Transverse colon (tissue), 4 donors: Measurements from ENCODE around the gene SLC25A48. TPM values are rescaled to one million over a fixed set of nuclear protein-coding genes. Genes with fewer than 3 reads are reported as not detected.

Experiments used
- DNase-seq: peaks from one replicate; pipeline ENCODE4 v3.0.0-alpha.2; 2019
- H3K27ac ChIP-seq, 4 donors: fragments of 200-600 bp; sonication (generic); 2 replicates each; pipeline ENCODE4 v1.5.1; 2016 to 2018; ENCODE audit warnings: inconsistent platforms in 4 of 4
- H3K27me3 ChIP-seq: fragments of 200-600 bp; sonication (generic); 2 replicates; pipeline ENCODE4 v1.5.1; 2017; ENCODE audit warnings: inconsistent platforms
- H3K36me3 ChIP-seq, 4 donors: fragments of 200-600 bp; sonication (generic); 2 replicates each; pipeline ENCODE4 v1.5.1; 2017 to 2019; ENCODE audit warnings: inconsistent platforms in 4 of 4
- H3K4me1 ChIP-seq, 4 donors: fragments of 200-600 bp; sonication (generic); 2 replicates each; pipeline ENCODE4 v1.5.1; 2017 to 2020; ENCODE audit warnings: inconsistent platforms in 4 of 4
- H3K4me3 ChIP-seq, 4 donors: fragments of 200-600 bp; sonication (generic); 1 replicate in 1 of 4; 2 replicates in 3 of 4; pipeline versions ENCODE4 v1.5.1 to v1.6.1; 2017 to 2019; ENCODE audit warnings: inconsistent platforms in 4 of 4
- H3K9me3 ChIP-seq, 2 donors: fragments of 200-600 bp; sonication (generic); 2 replicates each; pipeline ENCODE4 v1.5.1; 2017 to 2019; ENCODE audit warnings: inconsistent platforms in 2 of 2
- CTCF ChIP-seq, 5 experiments: fragments of 200-600 bp in 3 of 5; fragments of 450-650 bp in 2 of 5; sonication (generic) in 3 of 5; IDR thresholded peaks; 1 replicate in 2 of 5; 2 replicates in 3 of 5; pipeline ENCODE4 v1.5.1; 2016 to 2017; ENCODE audit warnings: antibody characterized with exemption in 5 of 5, inconsistent platforms in 3 of 5, mild to moderate bottlenecking in 2 of 5, moderate library complexity in 1 of 5
- EP300 ChIP-seq: sonication (generic); formaldehyde crosslinking; IDR thresholded peaks from one replicate; pipeline ENCODE4 v1.6.1; 2017; ENCODE audit warnings: antibody characterized with exemption, low read depth
- POLR2A ChIP-seq: fragments of 450-650 bp; IDR thresholded peaks from one replicate; pipeline ENCODE4 v1.6.1; 2016; ENCODE audit warnings: antibody characterized with exemption, mild to moderate bottlenecking, moderate library complexity
- POLR2AphosphoS5 ChIP-seq, 3 donors: sonication (generic); formaldehyde crosslinking; IDR thresholded peaks; one replicate each; pipeline ENCODE4 v1.6.1; 2016; ENCODE audit warnings: antibody characterized with exemption in 3 of 3
- WGBS, 2 donors: methylation state at CpG; one replicate each; pipeline ENCODE4 v1.1.5; 2018; ENCODE audit warnings: low coverage in 1 of 2; 5-methylcytosine and 5-hydroxymethylcytosine counted together
- in situ Hi-C, 4 donors: fragments of 200-750 bp; cut with MboI; loops; one replicate each; pipeline versions ENCODE4 v1.15.0 to v1.15.1; 2017; ENCODE audit warnings: low sequenced_read_pairs in 3 of 4, low pct_ligation_motif_present in 1 of 4, low pct_unique_long_range_greater_than_20kb in 1 of 4
- intact Hi-C: fragments of 100-400 bp; cut with DNase I; formaldehyde crosslinking; loops from one replicate; pipeline ENCODE4 v1.15.1; 2023; ENCODE audit warnings: low total_unique reads
- total RNA-seq, 4 donors: library from RNA; depleted of rRNA; stranded (reverse); fragments of >200 nt; gene quantifications; one replicate each; pipeline ENCODE4 v1.1.0, GENCODE V29; 2016

SLC25A48 gene
- total RNA-seq, 4 donors from 2014 or later: 0.48 to 2.6 (median 1.8) TPM; not detected in 1

GRCh38 chr5:135873831-135874230 is 39.4 kb downstream of the SLC25A48 start:
- WGBS, 2 donors: 78 to 83% methylated on average over 4 to 5 of the region's 5 CpGs
- intact Hi-C loops: no loop called here
- Histone ChIP-seq H3K4me3 (no peak overlapping the region), H3K4me1 (peaks cover 0 to 12% (median 5%) of the 10 kb centered on the region in 4 donors), H3K27me3 (no peaks in the 10 kb centered on the region), H3K9me3 (no peaks in the 10 kb centered on the region), H3K27ac (no peak overlapping the region), H3K36me3 (no peaks in the 10 kb centered on the region)
- TF ChIP-seq CTCF (IDR thresholded peaks at IDR 0.05): no peak
- no peak for TF ChIP-seq POLR2AphosphoS5 (IDR thresholded peaks at IDR 0.05)
- no peak for TF ChIP-seq EP300
- TF ChIP-seq POLR2A: no peak
- in situ Hi-C loops: no loop called here
- no peak for DNase-seq

- H3K36me3 ChIP-seq: no peaks in the 10 kb centered on the region
- no peaks in the 10 kb centered on the region for H3K9me3 ChIP-seq
- H3K27ac ChIP-seq: no peak overlapping the region
- H3K4me1 ChIP-seq: peaks cover 0 to 11% (median 4%) of the 10 kb centered on the region in 4 donors
- H3K4me3 ChIP-seq: no peak overlapping the region
- in situ Hi-C loops: no loop called here
- WGBS, 2 donors: 65% methylated on average over 3 of the region's 3 CpGs; no CpG with 5 or more reads in 1 of the 2 donors
- intact Hi-C loops: no loop called here
- H3K27me3 ChIP-seq: no peaks in the 10 kb centered on the region
- TF ChIP-seq CTCF (IDR thresholded peaks at IDR 0.05): no peak
- TF ChIP-seq EP300: no peak
- no peak for TF ChIP-seq POLR2AphosphoS5 (IDR thresholded peaks at IDR 0.05)
- TF ChIP-seq POLR2A: no peak
- no peak for DNase-seq
Observed at GRCh38 chr5:135874461-135874860, 40.0 kb downstream of the SLC25A48 start.

GRCh38 chr5:135875567-135875966 is 41.1 kb downstream of the SLC25A48 start:
- intact Hi-C loops: no loop called here

GRCh38 chr5:135876146-135876545 is 41.7 kb downstream of the SLC25A48 start:
- peaks cover 0 to 5% (median 1%) of the 10 kb centered on the region in 4 donors for H3K4me1 ChIP-seq
- DNase-seq: no peak
- 72% methylated on average over 5 of the region's 5 CpGs for WGBS, 2 donors
- H3K27me3 ChIP-seq: no peaks in the 10 kb centered on the region
- intact Hi-C loops: no loop called here
- no peaks in the 10 kb centered on the region for H3K9me3 ChIP-seq
- H3K36me3 ChIP-seq: no peaks in the 10 kb centered on the region
- H3K27ac ChIP-seq: no peak overlapping the region
- in situ Hi-C loops: no loop called here
- TF ChIP-seq POLR2A: no peak
- H3K4me3 ChIP-seq: no peak overlapping the region

More at GRCh38 chr5:135875567-135875966, 41.1 kb downstream of the SLC25A48 start:
- Histone ChIP-seq H3K9me3 (no peaks in the 10 kb centered on the region), H3K36me3 (no peaks in the 10 kb centered on the region), H3K4me1 (peaks cover 0 to under 1% (median 0%) of the 10 kb centered on the region in 4 donors), H3K27ac (no peak overlapping the region), H3K27me3 (no peaks in the 10 kb centered on the region), H3K4me3 (no peak overlapping the region)
- TF ChIP-seq POLR2A (no peak), EP300 (no peak), CTCF (IDR thresholded peaks at IDR 0.05) (no peak), POLR2AphosphoS5 (IDR thresholded peaks at IDR 0.05) (no peak)
- 86 to 87% methylated on average over 3 of the region's 3 CpGs for WGBS, 2 donors
- in situ Hi-C loops: no loop called here
- no peak for DNase-seq

- H3K27me3 ChIP-seq: no peaks in the 10 kb centered on the region
- in situ Hi-C loops (no loop called here), intact Hi-C loops (no loop called here)
- no peak for DNase-seq
- H3K4me1 ChIP-seq: peaks cover 0 to 5% (median 2%) of the 10 kb centered on the region in 4 donors
- H3K27ac ChIP-seq: no peak overlapping the region
- no peaks in the 10 kb centered on the region for H3K9me3 ChIP-seq
- 70 to 80% methylated on average over 1 to 6 of the region's 6 CpGs for WGBS, 2 donors
- no peak for TF ChIP-seq EP300
- TF ChIP-seq POLR2A: no peak
- TF ChIP-seq POLR2AphosphoS5 (IDR thresholded peaks at IDR 0.05): no peak
- no peak for TF ChIP-seq CTCF (IDR thresholded peaks at IDR 0.05)
- no peak overlapping the region for H3K4me3 ChIP-seq
- H3K36me3 ChIP-seq: no peaks in the 10 kb centered on the region
Observed at GRCh38 chr5:135877570-135878155, 43.2 kb downstream of the SLC25A48 start.
